ENCODE measurements around the gene BEND2.

- no peak for TF ChIP-seq POLR2A (IDR thresholded peaks at IDR 0.05; ENCODE audit: borderline replicate concordance, extremely low read depth, insufficient read depth, insufficient read length)
- TF ChIP-seq CTCF (IDR thresholded peaks at IDR 0.05 in 2 of 3, conservative IDR thresholded peaks at IDR 0.05 in 1 of 3; ENCODE audit: borderline replicate concordance in 1 of 3, insufficient read depth in 1 of 3, low read depth in 2 of 3, low read length in 2 of 3), result no peak
- TF ChIP-seq ZBTB33 (IDR thresholded peaks at IDR 0.05; ENCODE audit: extremely low read depth, insufficient replicate concordance, low read length), result no peak
- no peak for TF ChIP-seq RAD21 (IDR thresholded peaks at IDR 0.05; ENCODE audit: low read depth)
- TF ChIP-seq POLR2AphosphoS5 (IDR thresholded peaks at IDR 0.05; ENCODE audit: low read depth, low read length), result no peak
- TF ChIP-seq ATF3 (IDR thresholded peaks at IDR 0.05), result no peak
- no peak for TF ChIP-seq CEBPB (IDR thresholded peaks at IDR 0.05; ENCODE audit: low read depth)
- no peak for TF ChIP-seq YY1 (IDR thresholded peaks at IDR 0.05; ENCODE audit: extremely low read depth, insufficient replicate concordance, low read depth, low read length)
- TF ChIP-seq SIN3A (IDR thresholded peaks at IDR 0.05; ENCODE audit: low read depth), result no peak
- no peak for TF ChIP-seq EZH2phosphoT487 (IDR thresholded peaks at IDR 0.05; ENCODE audit: borderline replicate concordance)
Observed at GRCh38 chrX:18170910-18171309, 49.8 kb downstream of the BEND2 start.

Data from HCT116 (cell line).